Neural progenitor cell (in vitro differentiated cells): Measurements from ENCODE around the gene ZMPSTE24. TPM values are rescaled to one million over a fixed set of nuclear protein-coding genes. Genes with fewer than 3 reads are reported as not detected.
"Not testable (repeated sequence)": the region's sequence is repeated elsewhere in the genome, so short reads cannot be mapped to it uniquely, and the experiment has no call there.

Experiments used
- DNase-seq: peaks from one replicate; pipeline ENCODE4 v3.0.0-alpha.2; 2016; ENCODE audit warnings: low spot score
- H2AFZ ChIP-seq: fragments of 200-600 bp; sonication (generic); replicated peaks from 2 replicates; pipeline ENCODE4 v1.6.1; 2016; ENCODE audit warnings: antibody characterized with exemption
- H3F3A ChIP-seq: fragments of 200-600 bp; sonication (generic); 2 replicates; pipeline ENCODE4 v1.6.1; 2016; ENCODE audit warnings: antibody characterized with exemption, low read depth
- H3K27ac ChIP-seq: fragments of 200-600 bp; sonication (generic); 2 replicates; pipeline ENCODE4 v1.5.1; 2016; ENCODE audit warnings: mild to moderate bottlenecking
- H3K27me3 ChIP-seq: fragments of 200-600 bp; sonication (generic); 2 replicates; pipeline ENCODE4 v1.6.1; 2016; ENCODE audit warnings: mild to moderate bottlenecking, moderate library complexity
- H3K36me3 ChIP-seq: fragments of 200-600 bp; sonication (generic); 2 replicates; pipeline ENCODE4 v1.5.1; 2016
- H3K4me1 ChIP-seq: fragments of 200-600 bp; sonication (generic); 2 replicates; pipeline ENCODE4 v1.6.1; 2016; ENCODE audit warnings: mixed run types
- H3K4me2 ChIP-seq: fragments of 200-600 bp; sonication (generic); 2 replicates; pipeline ENCODE4 v1.6.1; 2016
- H3K4me3 ChIP-seq: fragments of 200-600 bp; sonication (generic); 2 replicates; pipeline ENCODE4 v1.5.1; 2016
- H3K79me2 ChIP-seq: fragments of 200-600 bp; sonication (generic); 2 replicates; pipeline ENCODE4 v1.6.1; 2016; ENCODE audit warnings: low read depth
- H3K9ac ChIP-seq: fragments of 200-600 bp; sonication (generic); 2 replicates; pipeline ENCODE4 v1.6.1; 2016
- H3K9me3 ChIP-seq: fragments of 200-600 bp; sonication (generic); 2 replicates; pipeline ENCODE4 v1.5.1; 2016; ENCODE audit warnings: low read depth
- H4K20me1 ChIP-seq: fragments of 200-600 bp; sonication (generic); 2 replicates; pipeline ENCODE4 v1.6.1; 2016; ENCODE audit warnings: low read depth
- H3K27ac Mint-ChIP-seq: 3 replicates; pipeline ENCODE4 v1.8.0; 2021; ENCODE audit warnings: mixed read lengths
- H3K27me3 Mint-ChIP-seq: 2 replicates; pipeline ENCODE4 v1.8.0; 2022; ENCODE audit warnings: low read depth, mild to moderate bottlenecking, inconsistent platforms, moderate library complexity, mixed read lengths; ENCODE audit not compliant: insufficient read depth
- H3K36me3 Mint-ChIP-seq: 3 replicates; pipeline ENCODE4 v1.8.0; 2021; ENCODE audit warnings: mixed read lengths
- H3K4me1 Mint-ChIP-seq: 3 replicates; pipeline ENCODE4 v1.8.0; 2021; ENCODE audit warnings: mixed read lengths
- H3K4me3 Mint-ChIP-seq: 3 replicates; pipeline ENCODE4 v1.8.0; 2021; ENCODE audit warnings: mild to moderate bottlenecking, moderate library complexity, mixed read lengths
- H3K9me3 Mint-ChIP-seq: 3 replicates; pipeline ENCODE4 v1.8.0; 2020; ENCODE audit warnings: mixed read lengths
- CTCF ChIP-seq: fragments of 200-600 bp; sonication (generic); IDR thresholded peaks from 2 replicates; pipeline ENCODE4 v1.5.1; 2017; ENCODE audit warnings: antibody characterized with exemption, mild to moderate bottlenecking
- EZH2 ChIP-seq: fragments of 200-600 bp; sonication (generic); IDR thresholded peaks from 2 replicates; pipeline ENCODE4 v1.6.1; 2017; ENCODE audit warnings: antibody characterized with exemption, mild to moderate bottlenecking, moderate library complexity
- EZH2phosphoT487 ChIP-seq: fragments of 200-600 bp; sonication (generic); IDR thresholded peaks from 2 replicates; pipeline ENCODE4 v1.6.1; 2017; ENCODE audit warnings: antibody characterized with exemption
- total RNA-seq: library from RNA; depleted of rRNA; stranded (reverse); fragments of >200 nt; gene quantifications from 2 replicates; pipeline ENCODE4 v1.2.3, GENCODE V29; 2015; ENCODE audit warnings: low replicate concordance

Gene ZMPSTE24
- total RNA-seq, 1 donor from 2014 or later: 38.0 TPM

- no peak overlapping the region for H3K9ac ChIP-seq
- Mint-ChIP-seq H3K4me3 (no peak overlapping the region), H3K27ac (no peak overlapping the region), H3K9me3 (peaks cover 2% of the 10 kb centered on the region), H3K27me3 (peaks cover 7% of the 10 kb centered on the region), H3K36me3 (no peaks in the 10 kb centered on the region), H3K4me1 (peaks cover 3% of the 10 kb centered on the region)
- no peaks in the 10 kb centered on the region for H3K36me3 ChIP-seq
- H4K20me1 ChIP-seq: no peaks in the 10 kb centered on the region
- H3K4me2 ChIP-seq: no peak overlapping the region
- no peaks in the 10 kb centered on the region for H3F3A ChIP-seq
- H3K79me2 ChIP-seq: no peaks in the 10 kb centered on the region
- H3K4me3 ChIP-seq: no peak overlapping the region
- peaks cover 18% of the 10 kb centered on the region for H3K27me3 ChIP-seq
- DNase-seq: no peak
- TF ChIP-seq CTCF: no peak
- no peak for TF ChIP-seq EZH2
- no peak for TF ChIP-seq EZH2phosphoT487
- no peak overlapping the region for H3K27ac ChIP-seq
- H3K9me3 ChIP-seq: no peaks in the 10 kb centered on the region
- H2AFZ ChIP-seq: no peak overlapping the region
- no peaks in the 10 kb centered on the region for H3K4me1 ChIP-seq
These were observed 83.7 kb downstream of the ZMPSTE24 start for GRCh38 chr1:40341491-40342380.

GRCh38 chr1:40342381-40342717 lies 84.3 kb downstream of the ZMPSTE24 start:
- H3K4me3 ChIP-seq, H3K36me3 ChIP-seq, H3K36me3 Mint-ChIP-seq, H2AFZ ChIP-seq, H3K4me1 Mint-ChIP-seq, H3K27ac Mint-ChIP-seq, H3K4me3 Mint-ChIP-seq, H3F3A ChIP-seq, H3K4me2 ChIP-seq, DNase-seq, H3K9me3 ChIP-seq, H3K4me1 ChIP-seq, H3K9ac ChIP-seq, H3K27ac ChIP-seq, H3K79me2 ChIP-seq, H4K20me1 ChIP-seq, H3K9me3 Mint-ChIP-seq, H3K27me3 Mint-ChIP-seq: not testable (repeated sequence)
- peaks cover 18% of the 10 kb centered on the region for H3K27me3 ChIP-seq

Other genes with a start within 250 kb of the ZMPSTE24 start
- 150 and 154 TPM in 2 replicates for gene CAP1, start 217.5 kb upstream of the ZMPSTE24 start, total RNA-seq
- gene PPT1, start 161.0 kb upstream of the ZMPSTE24 start, total RNA-seq: 110 and 115 TPM in 2 replicates
- 48.4 and 72.7 TPM in 2 replicates for gene RLF, start 96.8 kb upstream of the ZMPSTE24 start, total RNA-seq
- gene TMCO2, start 10.3 kb upstream of the ZMPSTE24 start, total RNA-seq: not detected in 2 replicates
- gene COL9A2, start 59.0 kb downstream of the ZMPSTE24 start, total RNA-seq: 3.7 and 14.8 TPM in 2 replicates
- gene SMAP2, start 115.5 kb downstream of the ZMPSTE24 start, total RNA-seq: 9.4 and 11.7 TPM in 2 replicates
- 11.0 and 17.1 TPM in 2 replicates for gene ZFP69B, start 192.2 kb downstream of the ZMPSTE24 start, total RNA-seq
- 6.0 and 8.9 TPM in 2 replicates for gene ZFP69, start 219.1 kb downstream of the ZMPSTE24 start, total RNA-seq